ENCODE data around the gene PLCB2.

GRCh38 chr15:40298216-40298935 lies 9.4 kb downstream of the PLCB2 start:
- TF ChIP-seq ZNF274 (IDR thresholded peaks at IDR 0.05; ENCODE audit: low read depth, low read length) (no peak), YY1 (IDR thresholded peaks at IDR 0.05; ENCODE audit: insufficient read depth, insufficient read length) (no peak), SUZ12 (IDR thresholded peaks at IDR 0.05; ENCODE audit: extremely low read depth, insufficient read depth, insufficient read length) (no peak)
